H9 (cell line): ENCODE results near the gene CFAP61. TPM values are rescaled to one million over a fixed set of nuclear protein-coding genes. Genes with fewer than 3 reads are reported as not detected.

ENCODE experiments used
- DNase-seq: peaks from one replicate; pipeline ENCODE4 v3.0.0-alpha.2; 2017
- H2AFZ ChIP-seq: one replicate; pipeline ENCODE4 v1.6.1; 2013; ENCODE audit warnings: mild to moderate bottlenecking, low read length, control low read depth, moderate library complexity
- H2AK5ac ChIP-seq: 2 replicates; pipeline ENCODE4 v1.6.1; 2013; ENCODE audit warnings: low read length, control low read depth, mixed read lengths; ENCODE audit not compliant: insufficient read length
- H2BK120ac ChIP-seq: one replicate; pipeline ENCODE4 v1.6.1; 2013; ENCODE audit warnings: low read depth, mild to moderate bottlenecking, low read length, control low read depth, inconsistent platforms; ENCODE audit not compliant: poor library complexity, severe bottlenecking
- H2BK12ac ChIP-seq: 2 replicates; pipeline ENCODE4 v1.6.1; 2013; ENCODE audit warnings: low read length, control low read depth, mixed read lengths, low read depth; ENCODE audit not compliant: insufficient read length
- H2BK15ac ChIP-seq: 2 replicates; pipeline ENCODE4 v1.6.1; 2013; ENCODE audit warnings: low read depth, low read length, control low read depth
- H2BK20ac ChIP-seq: one replicate; pipeline ENCODE4 v1.6.1; 2013; ENCODE audit warnings: low read depth, mild to moderate bottlenecking, low read length, control low read depth, inconsistent platforms; ENCODE audit not compliant: poor library complexity, severe bottlenecking
- H2BK5ac ChIP-seq: 2 replicates; pipeline ENCODE4 v1.6.1; 2013; ENCODE audit warnings: low read length, control low read depth, mixed read lengths; ENCODE audit not compliant: insufficient read length
- H3K14ac ChIP-seq: 2 replicates; pipeline ENCODE4 v1.6.1; 2013; ENCODE audit warnings: low read length, control low read depth; ENCODE audit not compliant: insufficient read depth
- H3K18ac ChIP-seq: 2 replicates; pipeline ENCODE4 v1.6.1; 2013; ENCODE audit warnings: low read depth, mild to moderate bottlenecking, mixed read lengths, low read length, control low read depth; ENCODE audit not compliant: insufficient read length
- H3K23ac ChIP-seq: 2 replicates; pipeline ENCODE4 v1.6.1; 2013; ENCODE audit warnings: low read length, control low read depth, mixed read lengths, low read depth; ENCODE audit not compliant: insufficient read length
- H3K23me2 ChIP-seq: 2 replicates; pipeline ENCODE4 v1.6.1; 2013; ENCODE audit warnings: low read depth, mild to moderate bottlenecking, mixed read lengths, low read length, control low read depth; ENCODE audit not compliant: insufficient read length, poor library complexity, severe bottlenecking
- H3K27ac ChIP-seq: 2 replicates; pipeline ENCODE4 v1.5.1; 2013; ENCODE audit warnings: low read length, control low read depth, mixed read lengths, low read depth; ENCODE audit not compliant: insufficient read length
- H3K27me3 ChIP-seq: 2 replicates; pipeline ENCODE4 v1.6.1; 2013; ENCODE audit warnings: low read length, control low read depth, inconsistent platforms; ENCODE audit not compliant: insufficient read depth
- H3K4ac ChIP-seq: 2 replicates; pipeline ENCODE4 v1.6.1; 2013; ENCODE audit warnings: low read depth, mild to moderate bottlenecking, control low read depth, inconsistent platforms, low read length, moderate library complexity
- H3K4me1 ChIP-seq: 2 replicates; pipeline ENCODE4 v1.6.1; 2013; ENCODE audit warnings: low read length, control low read depth, inconsistent platforms; ENCODE audit not compliant: insufficient read depth
- H3K4me2 ChIP-seq: 2 replicates; pipeline ENCODE4 v1.6.1; 2013; ENCODE audit warnings: low read length, control low read depth, mixed read lengths; ENCODE audit not compliant: insufficient read length, insufficient read depth
- H3K56ac ChIP-seq: 2 replicates; pipeline ENCODE4 v1.6.1; 2013; ENCODE audit warnings: low read depth, mild to moderate bottlenecking, mixed read lengths, low read length, control low read depth; ENCODE audit not compliant: insufficient read length
- H3K79me1 ChIP-seq: 2 replicates; pipeline ENCODE4 v1.6.1; 2013; ENCODE audit warnings: low read depth, mild to moderate bottlenecking, moderate library complexity, low read length, control low read depth, inconsistent platforms; ENCODE audit not compliant: insufficient read depth, poor library complexity, severe bottlenecking
- H3K79me2 ChIP-seq: 2 replicates; pipeline ENCODE4 v1.6.1; 2013; ENCODE audit warnings: low read length, control low read depth, inconsistent platforms; ENCODE audit not compliant: insufficient read depth
- H3K9ac ChIP-seq: 2 replicates; pipeline ENCODE4 v1.6.1; 2013; ENCODE audit warnings: low read length, control low read depth, mixed read lengths; ENCODE audit not compliant: insufficient read length; ENCODE audit errors: extremely low read depth
- H3K9me3 ChIP-seq: one replicate; pipeline ENCODE4 v1.6.1; 2013; ENCODE audit warnings: low read depth, low read length, inconsistent platforms; ENCODE audit not compliant: control insufficient read depth
- H3T11ph ChIP-seq: one replicate; pipeline ENCODE4 v1.6.1; 2013; ENCODE audit warnings: mild to moderate bottlenecking, low read length, control low read depth, inconsistent platforms
- H4K20me1 ChIP-seq: one replicate; pipeline ENCODE4 v1.6.1; 2013; ENCODE audit not compliant: control insufficient read depth, insufficient read length, insufficient read depth
- H4K5ac ChIP-seq: 2 replicates; pipeline ENCODE4 v1.6.1; 2013; ENCODE audit warnings: low read depth, mild to moderate bottlenecking, mixed read lengths, low read length, control low read depth; ENCODE audit not compliant: insufficient read length
- H4K8ac ChIP-seq: replicated peaks from 2 replicates; pipeline ENCODE4 v1.6.1; 2013; ENCODE audit warnings: low read length, control low read depth, mixed read lengths, low read depth; ENCODE audit not compliant: insufficient read length
- H4K91ac ChIP-seq: 2 replicates; pipeline ENCODE4 v1.6.1; 2013; ENCODE audit warnings: low read depth, mild to moderate bottlenecking, moderate library complexity, mixed read lengths, low read length, control low read depth; ENCODE audit not compliant: insufficient read length
- H3K27ac Mint-ChIP-seq, 3 experiments: 2 replicates in 2 of 3; 3 replicates in 1 of 3; pipeline ENCODE4 v1.8.0; 2020 to 2021; ENCODE audit warnings: mixed read lengths in 3 of 3, mild to moderate bottlenecking in 1 of 3, moderate library complexity in 1 of 3
- H3K27me3 Mint-ChIP-seq: 2 replicates; pipeline ENCODE4 v1.8.0; 2021; ENCODE audit warnings: low read depth, mild to moderate bottlenecking, moderate library complexity, mixed read lengths
- H3K36me3 Mint-ChIP-seq, 3 experiments: 2 replicates in 2 of 3; 3 replicates in 1 of 3; pipeline ENCODE4 v1.8.0; 2020 to 2021; ENCODE audit warnings: low read depth in 3 of 3, mixed read lengths in 3 of 3; ENCODE audit not compliant: insufficient read depth in 1 of 3
- H3K4me1 Mint-ChIP-seq, 2 experiments: 2 replicates each; pipeline ENCODE4 v1.8.0; 2020; ENCODE audit warnings: mixed read lengths in 2 of 2
- H3K4me3 Mint-ChIP-seq, 2 experiments: 2 replicates in 1 of 2; 3 replicates in 1 of 2; pipeline ENCODE4 v1.8.0; 2020 to 2021; ENCODE audit warnings: mild to moderate bottlenecking in 2 of 2, mixed read lengths in 2 of 2, moderate library complexity in 1 of 2
- H3K9me3 Mint-ChIP-seq, 2 experiments: 2 replicates in 1 of 2; 3 replicates in 1 of 2; pipeline ENCODE4 v1.8.0; 2020; ENCODE audit warnings: mild to moderate bottlenecking in 2 of 2, mixed read lengths in 2 of 2, moderate library complexity in 1 of 2
- WGBS: extraction: QIAGEN DNeasy Blood & Tissue Kit; methylation state at CpG from one replicate; pipeline ENCODE4 v1.1.7; 2013; ENCODE audit warnings: missing lambda C conversion rate, low lambda C conversion rate, mixed read lengths; ENCODE audit not compliant: insufficient read length; ENCODE audit errors: extremely low coverage; 5-methylcytosine and 5-hydroxymethylcytosine counted together
- total RNA-seq: library from RNA; stranded (reverse); gene quantifications from 2 replicates; pipeline ENCODE4 v1.2.1, GENCODE V29; 2021
- TF ChIP-seq, protein P1 (sequence below): fragments of 200-600 bp; sonication (generic); conservative IDR thresholded peaks from 3 replicates; pipeline ENCODE4 v1.8.0; 2021; ENCODE audit warnings: antibody characterized with exemption, mild to moderate bottlenecking

The CFAP61 gene
- total RNA-seq, 1 experiment from 2014 or later: 0.44 TPM

DNA sequence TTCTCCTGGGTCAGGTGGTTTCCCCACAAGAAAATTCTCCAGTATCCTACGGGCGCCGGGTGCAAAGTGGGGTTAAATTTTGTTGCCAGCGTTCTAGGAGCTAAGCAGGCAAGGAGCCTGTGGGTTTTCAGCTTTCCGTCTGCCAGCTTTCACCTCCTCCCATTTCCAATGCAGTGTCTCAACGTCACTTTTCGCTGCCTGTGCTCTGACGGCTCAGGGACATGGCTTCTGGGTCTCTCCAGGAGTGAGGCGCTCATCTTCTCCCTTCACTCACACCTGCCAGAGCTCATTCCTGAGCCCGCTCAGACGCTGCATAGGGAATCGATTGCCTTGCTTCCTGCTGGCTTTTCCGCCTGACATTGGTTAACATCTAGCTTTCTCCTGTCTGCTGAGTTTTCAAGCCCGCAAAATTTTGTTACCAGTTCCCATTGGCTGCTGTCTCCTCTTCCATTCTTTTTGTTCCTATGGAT is 42.5 kb upstream of the CFAP61 start:
- Mint-ChIP-seq H3K4me3 (peak overlapping the region in 1 of 2 experiments; percentile 37; a peak in 3 of 5 replicates), H3K27me3 (no peaks in the 10 kb centered on the region), H3K4me1 (peaks cover 14 to 28% of the 10 kb centered on the region in 2 experiments), H3K36me3 (no peaks in the 10 kb centered on the region), H3K9me3 (no peaks in the 10 kb centered on the region), H3K27ac (no peak overlapping the region)
- no peak overlapping the region for H3T11ph ChIP-seq
- H4K91ac ChIP-seq: no peak overlapping the region
- no CpG with 5 or more reads among the region's 14 CpGs for WGBS
- H3K27ac ChIP-seq: no peak overlapping the region
- H3K4me2 ChIP-seq: no peak overlapping the region
- no peak overlapping the region for H2AK5ac ChIP-seq
- no peak overlapping the region for H3K4ac ChIP-seq
- no peak overlapping the region for H2BK15ac ChIP-seq
- no peak overlapping the region for H4K5ac ChIP-seq
- H2AFZ ChIP-seq: peak overlapping the region; percentile 60
- no peak overlapping the region for H3K56ac ChIP-seq
- H3K9me3 ChIP-seq: no peaks in the 10 kb centered on the region
- H2BK20ac ChIP-seq: no peak overlapping the region
- no peak overlapping the region for H3K23ac ChIP-seq
- no peaks in the 10 kb centered on the region for H3K79me2 ChIP-seq
- H3K14ac ChIP-seq: no peak overlapping the region
- no peaks in the 10 kb centered on the region for H3K79me1 ChIP-seq
- no peak overlapping the region for H3K18ac ChIP-seq
- no peak overlapping the region for H2BK5ac ChIP-seq
- H3K27me3 ChIP-seq: no peaks in the 10 kb centered on the region
- no peaks in the 10 kb centered on the region for H3K23me2 ChIP-seq
- no peak overlapping the region for H4K8ac ChIP-seq
- TF ChIP-seq, protein P1, sequence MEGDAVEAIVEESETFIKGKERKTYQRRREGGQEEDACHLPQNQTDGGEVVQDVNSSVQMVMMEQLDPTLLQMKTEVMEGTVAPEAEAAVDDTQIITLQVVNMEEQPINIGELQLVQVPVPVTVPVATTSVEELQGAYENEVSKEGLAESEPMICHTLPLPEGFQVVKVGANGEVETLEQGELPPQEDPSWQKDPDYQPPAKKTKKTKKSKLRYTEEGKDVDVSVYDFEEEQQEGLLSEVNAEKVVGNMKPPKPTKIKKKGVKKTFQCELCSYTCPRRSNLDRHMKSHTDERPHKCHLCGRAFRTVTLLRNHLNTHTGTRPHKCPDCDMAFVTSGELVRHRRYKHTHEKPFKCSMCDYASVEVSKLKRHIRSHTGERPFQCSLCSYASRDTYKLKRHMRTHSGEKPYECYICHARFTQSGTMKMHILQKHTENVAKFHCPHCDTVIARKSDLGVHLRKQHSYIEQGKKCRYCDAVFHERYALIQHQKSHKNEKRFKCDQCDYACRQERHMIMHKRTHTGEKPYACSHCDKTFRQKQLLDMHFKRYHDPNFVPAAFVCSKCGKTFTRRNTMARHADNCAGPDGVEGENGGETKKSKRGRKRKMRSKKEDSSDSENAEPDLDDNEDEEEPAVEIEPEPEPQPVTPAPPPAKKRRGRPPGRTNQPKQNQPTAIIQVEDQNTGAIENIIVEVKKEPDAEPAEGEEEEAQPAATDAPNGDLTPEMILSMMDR: no peak
- no peak overlapping the region for H3K9ac ChIP-seq
- no peak overlapping the region for H2BK12ac ChIP-seq
- H4K20me1 ChIP-seq: no peaks in the 10 kb centered on the region
- DNase-seq: peak; percentile 57
- H2BK120ac ChIP-seq: no peak overlapping the region
- H3K4me1 ChIP-seq: no peaks in the 10 kb centered on the region
